Neural cell (in vitro differentiated cells): Measurements from ENCODE around the gene FAM9A. TPM values are rescaled to one million over a fixed set of nuclear protein-coding genes. Genes with fewer than 3 reads are reported as not detected.

Source experiments
- H2AFZ ChIP-seq: fragments of 200-600, 300-800 bp; sonication (generic), shearing (Covaris generic); 2 replicates; pipeline ENCODE4 v1.6.0; 2014; ENCODE audit warnings: low read depth, mild to moderate bottlenecking, antibody characterized with exemption, low read length, moderate library complexity
- H3F3A ChIP-seq: fragments of 200-600 bp; shearing (Covaris generic); 2 replicates; pipeline ENCODE4 v1.6.1; 2016; ENCODE audit warnings: mild to moderate bottlenecking, moderate library complexity, mixed read lengths, antibody characterized with exemption, low read length; ENCODE audit not compliant: insufficient read depth, poor library complexity, severe bottlenecking
- H3K27ac ChIP-seq: fragments of 200-600, 300-800 bp; sonication (generic), shearing (Covaris generic); 2 replicates; pipeline ENCODE4 v1.5.1; 2014; ENCODE audit warnings: mild to moderate bottlenecking, low read length, moderate library complexity
- H3K27me3 ChIP-seq: fragments of 300-800, 200-600 bp; sonication (generic), shearing (Covaris generic); 2 replicates; pipeline ENCODE4 v1.6.0; 2014; ENCODE audit warnings: mild to moderate bottlenecking, low read depth, low read length, moderate library complexity; ENCODE audit not compliant: insufficient read depth
- H3K36me3 ChIP-seq: fragments of 300-800, 200-600 bp; sonication (generic), shearing (Covaris generic); 2 replicates; pipeline ENCODE4 v1.5.1; 2014; ENCODE audit warnings: mild to moderate bottlenecking, antibody characterized with exemption, low read length, moderate library complexity; ENCODE audit not compliant: insufficient read depth
- H3K4me2 ChIP-seq: fragments of 300-800, 200-600 bp; sonication (generic), shearing (Covaris generic); 2 replicates; pipeline ENCODE4 v1.6.0; 2014; ENCODE audit warnings: mild to moderate bottlenecking, low read length
- H3K4me3 ChIP-seq: fragments of 300-800, 200-600 bp; sonication (generic), shearing (Covaris generic); 2 replicates; pipeline ENCODE4 v1.5.1; 2014; ENCODE audit warnings: mild to moderate bottlenecking, low read length, moderate library complexity
- H3K79me2 ChIP-seq: fragments of 200-600 bp; shearing (Covaris generic); replicated peaks from 2 replicates; pipeline ENCODE4 v1.6.0; 2014; ENCODE audit warnings: mild to moderate bottlenecking, low read length, moderate library complexity; ENCODE audit not compliant: insufficient read depth
- H3K9ac ChIP-seq: fragments of 300-800, 200-600 bp; sonication (generic), shearing (Covaris generic); 2 replicates; pipeline ENCODE4 v1.6.1; 2016; ENCODE audit warnings: mild to moderate bottlenecking, low read length, mixed read lengths
- H3K9me2 ChIP-seq: fragments of 200-600 bp; shearing (Covaris generic); 2 replicates; pipeline ENCODE4 v1.6.1; 2016; ENCODE audit warnings: mild to moderate bottlenecking, low read length, mixed read lengths; ENCODE audit not compliant: insufficient read depth
- H3K9me3 ChIP-seq: fragments of 200-600, 300-800 bp; sonication (generic), shearing (Covaris generic); 2 replicates; pipeline ENCODE4 v1.6.1; 2016; ENCODE audit warnings: mild to moderate bottlenecking, mixed run types, low read length, moderate library complexity, mixed read lengths
- H4K20me1 ChIP-seq: fragments of 200-600 bp; shearing (Covaris generic); 2 replicates; pipeline ENCODE4 v1.6.1; 2016; ENCODE audit warnings: mild to moderate bottlenecking, mixed run types; ENCODE audit not compliant: insufficient read depth
- EP300 ChIP-seq: fragments of 450-650 bp; conservative IDR thresholded peaks from 2 replicates; pipeline ENCODE4 v1.6.1; 2014; ENCODE audit warnings: antibody characterized with exemption, mild to moderate bottlenecking, moderate library complexity; ENCODE audit not compliant: poor library complexity, severe bottlenecking
- EZH2 ChIP-seq: fragments of 200-600, 300-800 bp; shearing (Covaris generic), sonication (generic); IDR thresholded peaks from 2 replicates; pipeline ENCODE4 v1.6.1; 2014; ENCODE audit warnings: antibody characterized with exemption, low read length, borderline replicate concordance, mild to moderate bottlenecking; ENCODE audit not compliant: insufficient read depth, poor library complexity, severe bottlenecking
- MXI1 ChIP-seq: fragments of 450-650 bp; conservative IDR thresholded peaks from 2 replicates; pipeline ENCODE4 v1.6.1; 2014; ENCODE audit warnings: antibody characterized with exemption, mild to moderate bottlenecking; ENCODE audit not compliant: poor library complexity, severe bottlenecking
- POLR2AphosphoS5 ChIP-seq: IDR thresholded peaks from 2 replicates; pipeline ENCODE4 v1.6.1; 2012
- RAD21 ChIP-seq: fragments of 450-650 bp; conservative IDR thresholded peaks from 2 replicates; pipeline ENCODE4 v1.6.1; 2014; ENCODE audit warnings: antibody characterized with exemption, mild to moderate bottlenecking, moderate library complexity
- SMC3 ChIP-seq: fragments of 450-650 bp; conservative IDR thresholded peaks from 2 replicates; pipeline ENCODE4 v1.6.1; 2014; ENCODE audit warnings: antibody characterized with exemption, mild to moderate bottlenecking, moderate library complexity; ENCODE audit not compliant: poor library complexity
- TAF1 ChIP-seq: IDR thresholded peaks from 2 replicates; pipeline ENCODE4 v1.6.1; 2012; ENCODE audit warnings: low read depth
- polyA minus RNA-seq: library from RNA; depleted of rRNA, polyadenylated mRNA; stranded (reverse); fragments of >200 nt; gene quantifications from 2 replicates; pipeline ENCODE4 v1.2.3, GENCODE V29; 2014
- polyA plus RNA-seq: library from polyadenylated mRNA; depleted of rRNA; stranded (reverse); fragments of >200 nt; gene quantifications from 2 replicates; pipeline ENCODE4 v1.2.3, GENCODE V29; 2014
- TF ChIP-seq, protein P1 (sequence below): IDR thresholded peaks from 2 replicates; pipeline ENCODE4 v1.6.1; 2012; ENCODE audit warnings: borderline replicate concordance
- TF ChIP-seq, protein P2 (sequence below): fragments of 450-650 bp; IDR thresholded peaks from 2 replicates; pipeline ENCODE4 v1.5.1; 2014; ENCODE audit warnings: antibody characterized with exemption, mild to moderate bottlenecking, moderate library complexity; ENCODE audit not compliant: poor library complexity, severe bottlenecking

The FAM9A gene
- polyA plus RNA-seq: 0.44 and 0.67 TPM in 2 replicates
- not detected in 2 replicates for polyA minus RNA-seq

DNA sequence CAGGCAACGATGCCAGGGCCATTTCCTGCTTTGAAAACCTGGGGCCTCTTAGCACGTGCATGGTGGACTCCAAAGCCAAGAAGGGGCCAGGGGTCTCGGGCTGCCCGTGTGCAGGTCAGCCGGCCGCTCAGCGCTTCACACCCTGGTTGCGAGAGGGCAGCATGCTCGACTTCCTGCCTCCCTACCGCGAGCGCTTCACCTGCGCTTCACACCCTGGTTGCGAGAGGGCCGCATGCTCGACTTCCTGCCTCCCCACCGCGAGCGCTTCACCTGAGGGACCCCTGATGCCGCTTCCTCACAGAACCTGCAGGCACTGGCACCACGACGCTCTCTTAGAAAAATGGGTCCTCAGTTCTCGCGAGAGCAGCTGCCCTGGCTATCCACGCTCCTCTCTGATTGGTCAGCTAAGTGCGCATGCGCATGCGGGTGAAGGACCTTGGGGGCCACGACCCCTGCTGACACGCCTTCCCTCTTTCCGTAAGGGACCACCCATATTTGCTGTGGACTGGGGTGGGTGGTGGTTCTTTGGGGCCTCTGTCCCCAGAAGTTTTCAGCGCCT is at the start of gene FAM9A:
Gene FAM9A (minus strand): TSS at position 343 of the 559 bp plus-strand sequence. CDS start 1,212 bp downstream, outside the sequence.
- Histone ChIP-seq H4K20me1 (no peaks in the 10 kb centered on the region), H3K9me3 (no peaks in the 10 kb centered on the region), H3F3A (no peaks in the 10 kb centered on the region), H2AFZ (no peak within 1 kb of the TSS), H3K9me2 (no peaks in the 10 kb centered on the region), H3K27me3 (no peaks in the 10 kb centered on the region), H3K36me3 (no peaks in the 10 kb centered on the region), H3K4me2 (no peak within 1 kb of the TSS), H3K27ac (no peak within 1 kb of the TSS), H3K4me3 (no peak within 1 kb of the TSS), H3K79me2 (no peaks in the 10 kb centered on the region), H3K9ac (no peak within 1 kb of the TSS)
- TF ChIP-seq, protein P1, sequence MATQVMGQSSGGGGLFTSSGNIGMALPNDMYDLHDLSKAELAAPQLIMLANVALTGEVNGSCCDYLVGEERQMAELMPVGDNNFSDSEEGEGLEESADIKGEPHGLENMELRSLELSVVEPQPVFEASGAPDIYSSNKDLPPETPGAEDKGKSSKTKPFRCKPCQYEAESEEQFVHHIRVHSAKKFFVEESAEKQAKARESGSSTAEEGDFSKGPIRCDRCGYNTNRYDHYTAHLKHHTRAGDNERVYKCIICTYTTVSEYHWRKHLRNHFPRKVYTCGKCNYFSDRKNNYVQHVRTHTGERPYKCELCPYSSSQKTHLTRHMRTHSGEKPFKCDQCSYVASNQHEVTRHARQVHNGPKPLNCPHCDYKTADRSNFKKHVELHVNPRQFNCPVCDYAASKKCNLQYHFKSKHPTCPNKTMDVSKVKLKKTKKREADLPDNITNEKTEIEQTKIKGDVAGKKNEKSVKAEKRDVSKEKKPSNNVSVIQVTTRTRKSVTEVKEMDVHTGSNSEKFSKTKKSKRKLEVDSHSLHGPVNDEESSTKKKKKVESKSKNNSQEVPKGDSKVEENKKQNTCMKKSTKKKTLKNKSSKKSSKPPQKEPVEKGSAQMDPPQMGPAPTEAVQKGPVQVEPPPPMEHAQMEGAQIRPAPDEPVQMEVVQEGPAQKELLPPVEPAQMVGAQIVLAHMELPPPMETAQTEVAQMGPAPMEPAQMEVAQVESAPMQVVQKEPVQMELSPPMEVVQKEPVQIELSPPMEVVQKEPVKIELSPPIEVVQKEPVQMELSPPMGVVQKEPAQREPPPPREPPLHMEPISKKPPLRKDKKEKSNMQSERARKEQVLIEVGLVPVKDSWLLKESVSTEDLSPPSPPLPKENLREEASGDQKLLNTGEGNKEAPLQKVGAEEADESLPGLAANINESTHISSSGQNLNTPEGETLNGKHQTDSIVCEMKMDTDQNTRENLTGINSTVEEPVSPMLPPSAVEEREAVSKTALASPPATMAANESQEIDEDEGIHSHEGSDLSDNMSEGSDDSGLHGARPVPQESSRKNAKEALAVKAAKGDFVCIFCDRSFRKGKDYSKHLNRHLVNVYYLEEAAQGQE: no peak
- TF ChIP-seq MXI1 (no peak), EZH2 (no peak), SMC3 (no peak), POLR2AphosphoS5 (no peak), EP300 (no peak), TAF1 (no peak), RAD21 (no peak)
- TF ChIP-seq, protein P2, sequence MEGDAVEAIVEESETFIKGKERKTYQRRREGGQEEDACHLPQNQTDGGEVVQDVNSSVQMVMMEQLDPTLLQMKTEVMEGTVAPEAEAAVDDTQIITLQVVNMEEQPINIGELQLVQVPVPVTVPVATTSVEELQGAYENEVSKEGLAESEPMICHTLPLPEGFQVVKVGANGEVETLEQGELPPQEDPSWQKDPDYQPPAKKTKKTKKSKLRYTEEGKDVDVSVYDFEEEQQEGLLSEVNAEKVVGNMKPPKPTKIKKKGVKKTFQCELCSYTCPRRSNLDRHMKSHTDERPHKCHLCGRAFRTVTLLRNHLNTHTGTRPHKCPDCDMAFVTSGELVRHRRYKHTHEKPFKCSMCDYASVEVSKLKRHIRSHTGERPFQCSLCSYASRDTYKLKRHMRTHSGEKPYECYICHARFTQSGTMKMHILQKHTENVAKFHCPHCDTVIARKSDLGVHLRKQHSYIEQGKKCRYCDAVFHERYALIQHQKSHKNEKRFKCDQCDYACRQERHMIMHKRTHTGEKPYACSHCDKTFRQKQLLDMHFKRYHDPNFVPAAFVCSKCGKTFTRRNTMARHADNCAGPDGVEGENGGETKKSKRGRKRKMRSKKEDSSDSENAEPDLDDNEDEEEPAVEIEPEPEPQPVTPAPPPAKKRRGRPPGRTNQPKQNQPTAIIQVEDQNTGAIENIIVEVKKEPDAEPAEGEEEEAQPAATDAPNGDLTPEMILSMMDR: no peak

DNA sequence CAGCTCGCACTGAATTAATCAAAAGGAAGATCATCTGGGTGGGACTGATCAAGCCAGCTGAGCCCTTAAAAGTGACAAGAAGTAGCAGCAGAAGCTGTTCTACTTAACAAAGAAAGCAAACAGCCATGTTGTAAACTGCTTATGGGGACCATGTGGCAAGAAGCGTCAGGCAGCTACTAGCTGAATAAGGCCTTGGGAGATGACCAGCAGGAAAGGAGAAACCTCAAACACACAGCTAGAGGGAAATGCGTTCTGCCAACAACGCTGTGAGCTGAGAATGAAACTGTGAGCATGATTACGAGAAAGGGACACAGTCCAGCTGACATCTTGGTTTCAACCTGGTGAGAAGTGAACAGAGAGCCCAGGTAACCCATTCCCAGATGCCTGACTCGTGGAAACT is 49.3 kb upstream of the FAM9A start:
- Histone ChIP-seq H3K36me3 (no peaks in the 10 kb centered on the region), H3K9me3 (no peaks in the 10 kb centered on the region), H3K9ac (no peak overlapping the region), H2AFZ (no peak overlapping the region), H3K4me3 (no peak overlapping the region), H3K27ac (no peak overlapping the region), H4K20me1 (no peaks in the 10 kb centered on the region), H3K27me3 (no peaks in the 10 kb centered on the region), H3K4me2 (no peak overlapping the region), H3F3A (no peaks in the 10 kb centered on the region), H3K79me2 (no peaks in the 10 kb centered on the region), H3K9me2 (no peaks in the 10 kb centered on the region)
- TF ChIP-seq POLR2AphosphoS5 (no peak), MXI1 (no peak), TAF1 (no peak), RAD21 (no peak), EP300 (no peak), EZH2 (no peak), SMC3 (no peak)
- TF ChIP-seq, protein P2: no peak
- TF ChIP-seq, protein P1: no peak
